Measurements from ENCODE around the gene RFX3. TPM values are rescaled to one million over a fixed set of nuclear protein-coding genes. Genes with fewer than 3 reads are reported as not detected.

RFX3 gene
- total RNA-seq, 1 donor from 2014 or later: 71.4 TPM

GRCh38 chr9:3433066-3433465 is 92.7 kb downstream of the RFX3 start:
- DNase-seq: no peak

- no peak for DNase-seq
Measured at GRCh38 chr9:3431890-3432289, 93.9 kb downstream of the RFX3 start.

GRCh38 chr9:3419893-3420292 is 105.9 kb downstream of the RFX3 start:
- DNase-seq: no peak

- no peak for DNase-seq
Measured at GRCh38 chr9:3415906-3416305, 109.9 kb downstream of the RFX3 start.

- DNase-seq: no peak
Measured at GRCh38 chr9:3413984-3414383, 111.8 kb downstream of the RFX3 start.

GRCh38 chr9:3410461-3410860 is 115.3 kb downstream of the RFX3 start:
- DNase-seq: no peak

GRCh38 chr9:3409453-3409852 is 116.3 kb downstream of the RFX3 start:
- DNase-seq: no peak

- no peak for DNase-seq
Measured at GRCh38 chr9:3403315-3403714, 122.5 kb downstream of the RFX3 start.

- no peak for DNase-seq
Measured at GRCh38 chr9:3401221-3401954, 124.4 kb downstream of the RFX3 start.

GRCh38 chr9:3398232-3398648 is 127.6 kb downstream of the RFX3 start:
- no peak for DNase-seq

- DNase-seq: no peak
Measured at GRCh38 chr9:3397766-3398165, 128.0 kb downstream of the RFX3 start.

- no peak for DNase-seq
Measured at GRCh38 chr9:3391414-3391813, 134.4 kb downstream of the RFX3 start.

GRCh38 chr9:3386753-3387152 is 139.0 kb downstream of the RFX3 start:
- no peak for DNase-seq

GRCh38 chr9:3385871-3386270 is 139.9 kb downstream of the RFX3 start:
- DNase-seq: no peak

- DNase-seq: no peak
Measured at GRCh38 chr9:3371842-3372241, 154.0 kb downstream of the RFX3 start.

- no peak for DNase-seq
Measured at GRCh38 chr9:3370715-3371114, 155.1 kb downstream of the RFX3 start.

- no peak for DNase-seq
Measured at GRCh38 chr9:3367185-3367584, 158.6 kb downstream of the RFX3 start.

GRCh38 chr9:3361689-3362392 is 164.0 kb downstream of the RFX3 start:
- no peak for DNase-seq

GRCh38 chr9:3361116-3361515 is 164.7 kb downstream of the RFX3 start:
- no peak for DNase-seq

- DNase-seq: no peak
Measured at GRCh38 chr9:3360245-3360644, 165.6 kb downstream of the RFX3 start.

GRCh38 chr9:3359778-3360177 is 166.0 kb downstream of the RFX3 start:
- DNase-seq: no peak

GRCh38 chr9:3359048-3359692 is 166.6 kb downstream of the RFX3 start:
- DNase-seq: no peak

- DNase-seq: no peak
Measured at GRCh38 chr9:3348169-3348568, 177.6 kb downstream of the RFX3 start.

GRCh38 chr9:3346549-3346948 is 179.3 kb downstream of the RFX3 start:
- no peak for DNase-seq

Measured in occipital lobe (tissue), 2 donors.